Measurements from ENCODE around the gene MED22.

The MED22 gene

DNA sequence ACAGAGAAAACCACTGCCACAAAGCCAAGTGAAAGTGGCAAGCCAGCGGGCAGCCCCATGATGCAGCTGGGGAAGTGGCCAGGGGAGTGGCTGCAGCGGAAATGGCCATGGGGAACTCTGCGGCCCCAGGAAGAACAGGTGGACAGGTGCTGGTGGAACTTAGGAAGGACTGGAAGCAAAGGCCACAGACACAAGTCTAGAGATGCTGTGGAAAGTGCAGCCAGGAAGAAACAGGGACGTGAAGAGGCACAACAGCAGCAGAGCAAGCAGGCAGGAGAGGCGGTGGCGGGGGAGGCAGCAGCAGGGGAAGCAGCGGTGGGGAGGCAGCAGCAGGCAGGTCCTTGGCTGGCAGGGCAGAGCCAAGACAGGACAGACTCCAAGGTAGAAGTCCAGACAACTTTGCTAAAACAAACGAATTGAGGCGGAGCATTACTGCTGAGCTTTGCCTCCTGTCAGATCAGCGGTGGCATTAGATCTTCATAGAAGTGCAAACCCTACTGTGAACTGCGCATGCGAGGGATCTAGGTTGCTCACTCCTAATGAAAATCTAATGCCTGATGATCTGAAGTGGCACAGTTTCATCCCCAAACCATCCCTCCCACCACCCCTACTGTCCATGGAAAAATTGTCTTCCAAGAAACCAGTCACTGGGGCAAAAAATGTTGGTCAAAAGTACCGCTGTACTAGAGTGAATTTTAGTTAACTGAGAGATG, 23.8 kb downstream of the MED22 start:
- peak in 1 of 2 experiments; percentile 31 for DNase-seq (ENCODE audit: low read depth in 1 of 2, low spot score in 1 of 2)
- H3K27ac ChIP-seq (replicated peaks) = no peak overlapping the region
- H3K27me3 ChIP-seq (ENCODE audit: insufficient read depth, poor library complexity, severe bottlenecking) = peaks cover 3% of the 10 kb centered on the region
- TF ChIP-seq POLR2AphosphoS5 (IDR thresholded peaks at IDR 0.05; ENCODE audit: low read depth) = no peak
- no peak for TF ChIP-seq CTCF (IDR thresholded peaks at IDR 0.05; ENCODE audit: insufficient read depth, low read length)
- no peak for TF ChIP-seq REST (IDR thresholded peaks at IDR 0.05; ENCODE audit: insufficient replicate concordance, low read depth)
- no peak for TF ChIP-seq SPI1 (IDR thresholded peaks at IDR 0.05; ENCODE audit: borderline replicate concordance, low read depth)
- TF ChIP-seq GABPA (IDR thresholded peaks at IDR 0.05; ENCODE audit: low read depth) = no peak
- no peak overlapping the region for H3K4me3 ChIP-seq (replicated peaks; ENCODE audit: insufficient read depth, low read length)

GRCh38 chr9:133323211-133323610, 24.7 kb downstream of the MED22 start:
- DNase-seq (ENCODE audit: low read depth in 1 of 2, low spot score in 1 of 2) = no peak
- Histone ChIP-seq H3K27me3 (ENCODE audit: insufficient read depth, poor library complexity, severe bottlenecking) (peaks cover 3% of the 10 kb centered on the region), H3K4me3 (replicated peaks; ENCODE audit: insufficient read depth, low read length) (no peak overlapping the region), H3K27ac (replicated peaks) (no peak overlapping the region)
- TF ChIP-seq REST (IDR thresholded peaks at IDR 0.05; ENCODE audit: insufficient replicate concordance, low read depth) = no peak
- no peak for TF ChIP-seq CTCF (IDR thresholded peaks at IDR 0.05; ENCODE audit: insufficient read depth, low read length)
- no peak for TF ChIP-seq GABPA (IDR thresholded peaks at IDR 0.05; ENCODE audit: low read depth)
- TF ChIP-seq SPI1 (IDR thresholded peaks at IDR 0.05; ENCODE audit: borderline replicate concordance, low read depth) = no peak
- no peak for TF ChIP-seq POLR2AphosphoS5 (IDR thresholded peaks at IDR 0.05; ENCODE audit: low read depth)

DNA sequence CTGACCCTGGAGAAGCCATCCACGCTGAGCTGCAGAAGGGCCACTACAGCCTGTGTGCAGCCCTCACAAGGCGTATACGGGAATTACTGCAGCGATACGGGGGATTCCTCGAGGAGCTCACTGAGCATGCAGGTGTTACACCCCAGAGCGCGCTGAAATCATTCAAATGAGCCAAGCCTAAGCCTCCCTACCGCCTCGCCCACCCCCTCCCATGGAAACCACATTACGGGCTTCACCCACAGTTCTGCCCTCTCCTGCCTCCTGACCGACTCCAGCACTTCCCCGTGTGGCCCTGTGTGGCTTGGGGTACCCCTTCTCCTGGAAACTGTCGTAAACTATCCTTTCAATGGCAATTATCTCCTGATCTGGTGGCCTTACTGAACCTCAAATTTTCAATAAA, 25.2 kb downstream of the MED22 start:
- H3K27ac ChIP-seq (replicated peaks) = no peak overlapping the region
- no peak overlapping the region for H3K4me3 ChIP-seq (replicated peaks; ENCODE audit: insufficient read depth, low read length)
- TF ChIP-seq GABPA (IDR thresholded peaks at IDR 0.05; ENCODE audit: low read depth) (no peak), POLR2AphosphoS5 (IDR thresholded peaks at IDR 0.05; ENCODE audit: low read depth) (no peak), CTCF (IDR thresholded peaks at IDR 0.05; ENCODE audit: insufficient read depth, low read length) (no peak), SPI1 (IDR thresholded peaks at IDR 0.05; ENCODE audit: borderline replicate concordance, low read depth) (no peak), REST (IDR thresholded peaks at IDR 0.05; ENCODE audit: insufficient replicate concordance, low read depth) (no peak)
- peaks cover 3% of the 10 kb centered on the region for H3K27me3 ChIP-seq (ENCODE audit: insufficient read depth, poor library complexity, severe bottlenecking)
- DNase-seq (ENCODE audit: low read depth in 1 of 2, low spot score in 1 of 2) = no peak

Measured in HL-60 (cell line).